HG03521 (cell line): Measurements from ENCODE around the gene KRTAP5-9.
"Not testable (repeated sequence)": the region's sequence is repeated elsewhere in the genome, so short reads cannot be mapped to it uniquely, and the experiment has no call there.

Experiments used
- ATAC-seq: cut with Tn5 transposase; IDR thresholded peaks from one replicate; pipeline ENCODE4 v1.9.1; 2021; ENCODE audit warnings: mild to moderate bottlenecking, moderate library complexity; ENCODE audit not compliant: unreplicated experiment

The KRTAP5-9 gene

DNA sequence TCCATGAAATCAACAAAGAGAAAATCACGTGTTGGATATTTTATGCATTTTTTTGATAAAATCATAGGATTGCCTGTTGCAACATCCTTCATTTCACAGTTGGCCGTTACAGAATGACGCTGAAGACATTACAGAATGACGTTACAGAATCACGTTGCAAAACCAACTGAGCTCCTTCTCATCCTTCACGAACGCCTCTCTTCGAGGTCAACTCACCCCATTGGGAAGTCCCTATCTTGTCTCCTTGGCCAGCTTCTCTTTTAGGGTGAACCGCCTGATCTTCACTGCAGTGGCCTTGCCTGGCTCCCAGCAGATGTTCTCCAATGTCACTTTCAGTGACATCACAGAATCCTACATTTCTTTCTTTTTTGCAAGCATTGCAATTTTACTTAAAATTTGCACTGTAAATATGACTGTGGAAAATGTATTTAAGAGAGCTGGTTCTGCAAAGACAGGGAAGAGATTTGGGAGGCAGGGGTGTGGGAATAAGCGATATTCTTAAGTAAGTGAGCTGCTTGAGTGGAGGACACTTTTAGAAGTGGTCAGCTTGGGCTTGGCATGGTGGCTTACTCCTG lies 16.1 kb upstream of the KRTAP5-9 start:
- no peak for ATAC-seq

DNA sequence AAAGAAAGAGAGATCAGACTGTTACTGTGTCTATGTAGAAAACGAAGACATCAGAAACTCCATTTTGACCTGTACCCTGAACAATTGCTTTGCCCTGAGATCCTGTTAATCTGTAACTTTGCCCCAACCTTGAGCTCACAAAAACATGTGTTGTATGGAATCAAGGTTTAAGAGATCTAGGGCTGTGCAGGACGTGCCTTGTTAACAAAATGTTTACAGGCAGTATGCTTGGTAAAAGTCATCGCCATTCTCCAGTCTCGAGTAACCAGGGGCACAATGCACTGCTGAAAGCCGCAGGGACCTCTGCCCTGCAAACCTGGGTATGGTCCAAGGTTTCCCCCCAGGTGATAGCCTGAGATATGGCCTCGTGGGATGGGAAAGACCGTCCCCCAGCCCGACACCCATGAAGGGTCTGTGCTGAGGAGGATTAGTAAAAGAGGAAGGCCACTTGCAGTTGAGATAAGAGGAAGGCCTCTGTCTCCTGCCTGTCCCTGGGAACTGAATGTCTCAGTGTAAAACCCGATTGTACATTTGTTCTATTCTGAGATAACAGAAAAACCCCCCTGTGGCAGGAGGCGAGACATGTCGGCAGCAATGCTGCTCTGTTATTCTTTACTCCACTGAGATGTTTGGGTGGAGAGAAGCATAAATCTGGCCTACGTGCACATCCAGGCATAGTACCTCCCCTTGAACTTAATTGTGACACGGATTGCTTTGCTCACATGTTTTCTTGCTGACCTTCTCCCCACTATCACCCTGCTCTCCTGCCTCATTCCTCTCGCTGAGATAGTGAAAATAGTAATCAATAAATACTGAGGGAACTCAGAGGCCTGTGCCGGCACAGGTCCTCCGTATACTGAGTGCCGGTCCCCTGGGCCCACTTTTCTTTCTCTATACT lies 13.3 kb upstream of the KRTAP5-9 start:
- not testable (repeated sequence) for ATAC-seq

- ATAC-seq: no peak
Observed at GRCh38 chr11:71535825-71536224, 12.4 kb upstream of the KRTAP5-9 start.

DNA sequence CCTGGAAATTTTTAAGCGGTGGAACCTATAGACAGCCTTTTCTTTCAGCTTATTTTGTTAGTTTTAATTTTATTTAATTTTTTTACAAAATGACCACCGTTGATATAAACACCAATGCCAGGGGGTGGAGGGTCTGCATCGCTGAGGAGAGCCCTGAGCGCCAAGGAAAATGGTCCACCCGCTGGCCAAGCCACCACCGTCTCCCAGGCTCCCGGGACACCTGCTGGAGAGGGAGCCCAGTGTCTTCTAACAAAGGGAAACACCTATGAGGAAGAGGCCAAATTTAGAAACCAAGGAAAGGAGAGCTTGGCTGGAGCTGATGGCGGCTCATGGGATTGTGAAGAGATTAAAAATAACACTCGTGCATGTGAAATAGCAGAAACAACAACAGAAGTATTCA lies 10.7 kb upstream of the KRTAP5-9 start:
- ATAC-seq: no peak

DNA sequence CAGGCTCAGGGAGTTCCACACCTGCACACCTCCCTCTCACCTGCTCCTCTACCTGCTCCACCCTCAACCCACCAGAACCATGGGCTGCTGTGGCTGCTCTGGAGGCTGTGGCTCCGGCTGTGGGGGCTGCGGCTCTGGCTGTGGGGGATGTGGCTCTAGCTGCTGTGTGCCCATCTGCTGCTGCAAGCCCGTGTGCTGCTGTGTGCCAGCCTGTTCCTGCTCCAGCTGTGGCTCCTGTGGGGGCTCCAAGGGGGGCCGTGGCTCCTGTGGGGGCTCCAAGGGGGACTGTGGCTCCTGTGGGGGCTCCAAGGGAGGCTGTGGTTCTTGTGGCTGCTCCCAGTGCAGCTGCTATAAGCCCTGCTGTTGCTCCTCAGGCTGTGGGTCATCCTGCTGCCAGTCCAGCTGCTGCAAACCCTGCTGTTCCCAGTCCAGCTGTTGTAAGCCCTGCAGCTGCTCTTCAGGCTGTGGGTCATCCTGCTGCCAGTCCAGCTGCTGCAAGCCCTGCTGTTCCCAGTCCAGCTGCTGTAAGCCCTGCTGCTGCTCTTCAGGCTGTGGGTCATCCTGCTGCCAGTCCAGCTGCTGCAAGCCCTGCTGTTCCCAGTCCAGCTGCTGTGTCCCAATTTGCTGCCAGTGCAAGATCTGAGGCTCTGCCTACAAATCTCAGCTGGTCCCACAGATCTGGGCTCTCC lies 10.1 kb upstream of the KRTAP5-9 start, which contains the start of gene KRTAP5-8:
KRTAP5-8 (plus strand) TSS at position 49 of the 689 bp plus-strand sequence; CDS start at position 80, 31 bp downstream.
- ATAC-seq: not testable (repeated sequence)

DNA sequence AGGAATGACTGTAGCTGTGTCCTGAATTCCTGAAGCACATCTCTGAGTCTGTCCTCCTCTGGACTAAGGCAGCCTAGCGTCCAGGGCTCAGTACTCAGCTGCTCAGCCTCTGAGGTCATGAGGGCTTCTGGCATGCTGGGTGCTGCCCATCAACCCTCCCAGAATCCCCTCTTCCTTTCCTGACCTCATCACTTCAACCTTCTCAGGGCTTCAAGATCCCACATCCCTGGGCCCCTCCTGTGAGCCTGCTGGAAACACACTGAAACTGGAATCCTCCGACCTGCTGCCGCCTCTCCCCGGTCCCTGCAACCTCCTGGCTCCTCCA lies 9.6 kb upstream of the KRTAP5-9 start:
- ATAC-seq: no peak

DNA sequence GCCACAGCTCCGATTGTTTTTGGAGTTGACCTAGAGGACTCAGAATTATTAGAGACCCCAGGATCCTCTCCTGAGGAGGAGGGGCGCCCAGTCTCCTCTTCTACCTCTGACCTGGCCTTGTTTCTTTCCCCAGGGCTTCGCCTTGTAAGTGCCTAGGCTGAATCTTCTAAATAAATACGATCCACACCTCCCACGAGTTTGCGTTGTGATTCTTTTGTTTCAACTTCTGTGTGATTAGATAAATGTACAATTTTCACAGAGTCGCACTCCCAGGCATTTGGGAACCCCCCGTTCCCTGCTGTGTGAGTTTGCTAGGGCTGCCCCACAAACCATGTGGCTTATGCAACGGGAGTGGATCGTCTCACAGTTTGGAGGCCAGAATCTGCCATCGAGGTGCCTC lies 9.2 kb upstream of the KRTAP5-9 start:
- ATAC-seq: no peak

GRCh38 chr11:71539971-71540370 lies 8.2 kb upstream of the KRTAP5-9 start:
- ATAC-seq: not testable (repeated sequence)

GRCh38 chr11:71540521-71541304 lies 7.5 kb upstream of the KRTAP5-9 start:
- ATAC-seq: not testable (repeated sequence)

- ATAC-seq: no peak
Observed at GRCh38 chr11:71542382-71542781, 5.8 kb upstream of the KRTAP5-9 start.

GRCh38 chr11:71542879-71543777 lies 5.1 kb upstream of the KRTAP5-9 start:
- no peak for ATAC-seq

DNA sequence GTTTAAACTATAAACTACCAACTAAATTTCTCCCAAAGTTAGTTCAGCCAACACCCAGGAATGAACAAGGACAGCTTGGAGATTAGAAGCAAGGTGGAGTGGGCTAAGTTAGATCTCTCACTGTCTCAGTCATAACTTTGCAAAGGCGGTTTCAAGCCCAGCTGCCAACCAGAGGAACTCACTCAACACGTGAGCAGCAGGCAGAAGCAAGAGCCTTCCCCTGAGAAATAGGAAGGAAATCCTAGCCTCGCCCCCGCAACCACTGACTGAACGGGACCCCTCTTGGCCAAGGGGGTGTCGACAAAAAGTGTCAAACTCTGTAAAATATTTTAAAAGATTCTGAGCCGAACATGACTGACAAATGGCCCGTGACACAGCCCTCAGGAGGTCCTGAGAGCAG lies 4.4 kb upstream of the KRTAP5-9 start:
- no peak for ATAC-seq

DNA sequence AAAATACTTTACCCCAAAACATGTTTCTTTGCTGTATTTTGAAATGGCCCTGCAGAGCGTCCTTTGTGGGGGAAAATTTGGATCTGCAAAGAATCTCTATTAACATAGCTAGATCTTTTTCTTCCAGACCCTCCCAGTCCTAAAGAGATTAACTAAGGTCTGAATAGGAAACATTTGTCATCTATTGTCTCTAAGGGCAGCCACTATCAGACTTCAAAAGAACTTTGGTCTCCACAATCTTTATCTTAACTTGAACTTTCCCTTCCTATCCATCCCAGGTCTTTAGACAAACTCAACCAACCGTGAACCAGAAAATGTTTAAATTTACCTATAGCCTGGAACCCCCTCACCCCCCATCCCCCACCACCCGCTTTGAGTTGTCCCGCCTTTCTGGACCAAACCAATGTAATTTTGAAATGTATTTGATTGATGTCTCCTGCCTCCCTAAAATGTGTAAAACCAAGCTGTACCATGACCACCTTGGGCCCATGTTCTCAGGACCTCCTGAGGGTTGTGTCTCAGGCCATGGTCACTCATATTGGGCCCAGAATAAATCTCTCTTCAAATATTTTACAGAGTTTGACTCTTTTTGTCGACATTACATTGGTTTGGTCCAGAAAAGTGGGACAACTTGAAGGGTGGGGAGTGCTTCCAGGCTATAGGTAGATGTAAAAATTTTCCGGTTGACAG lies 3.5 kb upstream of the KRTAP5-9 start:
- ATAC-seq: no peak

- ATAC-seq: no peak
Observed at GRCh38 chr11:71545405-71545966, 2.7 kb upstream of the KRTAP5-9 start.

DNA sequence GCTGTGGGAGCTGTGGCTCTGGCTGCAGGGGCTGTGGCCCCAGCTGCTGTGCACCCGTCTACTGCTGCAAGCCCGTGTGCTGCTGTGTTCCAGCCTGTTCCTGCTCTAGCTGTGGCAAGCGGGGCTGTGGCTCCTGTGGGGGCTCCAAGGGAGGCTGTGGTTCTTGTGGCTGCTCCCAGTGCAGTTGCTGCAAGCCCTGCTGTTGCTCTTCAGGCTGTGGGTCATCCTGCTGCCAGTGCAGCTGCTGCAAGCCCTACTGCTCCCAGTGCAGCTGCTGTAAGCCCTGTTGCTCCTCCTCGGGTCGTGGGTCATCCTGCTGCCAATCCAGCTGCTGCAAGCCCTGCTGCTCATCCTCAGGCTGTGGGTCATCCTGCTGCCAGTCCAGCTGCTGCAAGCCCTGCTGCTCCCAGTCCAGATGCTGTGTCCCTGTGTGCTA lies 514 bp downstream of the KRTAP5-9 start:
- no peak for ATAC-seq

DNA sequence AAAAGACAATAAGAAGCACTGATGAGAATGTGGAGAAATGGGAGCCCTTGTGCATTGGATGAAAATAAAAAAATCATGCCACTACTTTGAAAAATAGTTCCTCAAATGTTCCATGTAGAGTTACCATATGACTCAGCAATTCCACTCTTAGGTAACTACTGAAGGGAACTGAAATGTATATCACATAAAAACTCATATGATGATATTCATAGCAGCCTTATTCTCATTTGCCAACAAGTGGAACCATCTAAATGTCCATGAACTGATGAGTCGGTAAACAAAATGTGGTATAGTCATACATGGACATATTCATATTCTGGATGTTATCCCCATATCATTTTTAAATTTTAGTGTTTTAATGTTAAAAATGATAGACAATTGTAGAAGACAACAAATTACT lies 3.5 kb downstream of the KRTAP5-9 start:
- no peak for ATAC-seq

DNA sequence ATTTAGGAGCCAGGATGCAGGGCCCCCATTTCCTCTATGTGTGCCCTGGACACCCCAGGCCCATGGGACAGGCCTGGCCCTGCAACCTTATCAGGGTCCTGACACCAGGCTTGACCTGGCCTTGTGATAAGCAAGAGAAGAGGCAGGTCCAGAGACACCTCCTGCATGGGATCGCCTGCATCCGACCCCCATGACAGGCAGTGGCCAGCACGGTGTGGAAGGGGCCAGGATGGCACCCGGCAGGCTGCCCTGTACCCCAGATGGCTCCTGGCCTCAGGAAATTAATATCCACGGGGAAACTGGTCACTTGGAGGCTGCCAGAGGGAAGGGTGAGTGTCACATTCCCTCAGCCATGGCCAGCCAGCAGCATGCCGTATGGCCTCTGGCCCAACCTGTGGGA lies 6.8 kb downstream of the KRTAP5-9 start:
- no peak for ATAC-seq

GRCh38 chr11:71555508-71555907 lies 7.3 kb downstream of the KRTAP5-9 start:
- no peak for ATAC-seq

GRCh38 chr11:71556018-71556417 lies 7.8 kb downstream of the KRTAP5-9 start:
- no peak for ATAC-seq
